Epithelial cell of proximal tubule (primary cell): ENCODE measurements around the gene PDSS2. TPM values are rescaled to one million over a fixed set of nuclear protein-coding genes. Genes with fewer than 3 reads are reported as not detected.
"Not testable (repeated sequence)": the region's sequence is repeated elsewhere in the genome, so short reads cannot be mapped to it uniquely, and the experiment has no call there.

Experiments
- DNase-seq: peaks from one replicate; pipeline ENCODE4 v3.0.0-alpha.2; 2011; ENCODE audit warnings: low read depth
- H3K4me3 ChIP-seq: 2 replicates; pipeline ENCODE4 v1.5.1; 2011; ENCODE audit warnings: low read depth, mild to moderate bottlenecking, low read length
- total RNA-seq: library from RNA; depleted of rRNA; stranded (reverse); fragments of >200 nt; gene quantifications from 2 replicates; pipeline ENCODE4 v1.2.3, GENCODE V29; 2015
- TF ChIP-seq, protein P1 (sequence below): conservative IDR thresholded peaks from 2 replicates; pipeline ENCODE4 v1.5.1; 2012; ENCODE audit warnings: low read depth, mild to moderate bottlenecking, low read length

Gene PDSS2
- total RNA-seq, 1 donor from 2014 or later: 7.4 TPM

DNA sequence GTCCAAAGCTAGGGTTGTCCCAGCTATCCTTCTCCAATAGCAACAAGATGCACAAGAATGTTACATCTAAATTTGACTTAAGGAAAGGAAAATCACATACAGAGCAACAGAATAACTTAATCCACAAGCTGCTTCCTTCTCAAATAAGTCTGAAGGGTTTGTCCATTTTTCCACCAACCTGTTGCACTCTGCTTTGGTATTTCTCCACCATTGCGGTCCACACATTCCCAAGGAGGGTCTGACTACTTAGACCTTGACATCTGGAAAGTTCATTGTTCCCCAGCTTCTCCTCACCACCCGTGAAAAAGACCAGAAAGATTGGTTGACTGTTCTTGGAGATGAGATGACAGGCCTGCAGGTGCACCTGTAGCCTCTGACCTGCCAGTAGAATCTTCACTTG is 72.5 kb downstream of the PDSS2 start:
- DNase-seq: no peak
- H3K4me3 ChIP-seq: no peak overlapping the region
- TF ChIP-seq, protein P1, sequence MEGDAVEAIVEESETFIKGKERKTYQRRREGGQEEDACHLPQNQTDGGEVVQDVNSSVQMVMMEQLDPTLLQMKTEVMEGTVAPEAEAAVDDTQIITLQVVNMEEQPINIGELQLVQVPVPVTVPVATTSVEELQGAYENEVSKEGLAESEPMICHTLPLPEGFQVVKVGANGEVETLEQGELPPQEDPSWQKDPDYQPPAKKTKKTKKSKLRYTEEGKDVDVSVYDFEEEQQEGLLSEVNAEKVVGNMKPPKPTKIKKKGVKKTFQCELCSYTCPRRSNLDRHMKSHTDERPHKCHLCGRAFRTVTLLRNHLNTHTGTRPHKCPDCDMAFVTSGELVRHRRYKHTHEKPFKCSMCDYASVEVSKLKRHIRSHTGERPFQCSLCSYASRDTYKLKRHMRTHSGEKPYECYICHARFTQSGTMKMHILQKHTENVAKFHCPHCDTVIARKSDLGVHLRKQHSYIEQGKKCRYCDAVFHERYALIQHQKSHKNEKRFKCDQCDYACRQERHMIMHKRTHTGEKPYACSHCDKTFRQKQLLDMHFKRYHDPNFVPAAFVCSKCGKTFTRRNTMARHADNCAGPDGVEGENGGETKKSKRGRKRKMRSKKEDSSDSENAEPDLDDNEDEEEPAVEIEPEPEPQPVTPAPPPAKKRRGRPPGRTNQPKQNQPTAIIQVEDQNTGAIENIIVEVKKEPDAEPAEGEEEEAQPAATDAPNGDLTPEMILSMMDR: no peak

DNA sequence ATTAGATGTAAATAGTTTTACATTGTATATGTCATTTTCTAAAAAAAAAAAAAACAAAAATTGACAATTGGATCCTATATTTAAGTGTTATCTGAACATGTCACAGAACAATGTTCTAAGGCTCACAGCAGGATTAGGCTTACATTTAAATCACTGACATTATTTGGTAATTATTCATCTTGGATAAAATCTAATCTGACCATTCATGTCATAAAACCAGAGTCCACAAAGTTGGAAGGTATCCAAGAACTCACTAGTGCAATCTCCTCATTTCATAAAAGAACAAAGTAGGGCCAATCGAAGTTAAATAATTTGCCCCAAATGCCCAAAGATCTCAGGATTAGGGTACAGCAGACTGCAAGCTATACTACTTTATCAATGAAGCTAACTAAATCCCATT is 73.0 kb downstream of the PDSS2 start:
- TF ChIP-seq, protein P1: no peak
- DNase-seq: no peak
- no peak overlapping the region for H3K4me3 ChIP-seq

DNA sequence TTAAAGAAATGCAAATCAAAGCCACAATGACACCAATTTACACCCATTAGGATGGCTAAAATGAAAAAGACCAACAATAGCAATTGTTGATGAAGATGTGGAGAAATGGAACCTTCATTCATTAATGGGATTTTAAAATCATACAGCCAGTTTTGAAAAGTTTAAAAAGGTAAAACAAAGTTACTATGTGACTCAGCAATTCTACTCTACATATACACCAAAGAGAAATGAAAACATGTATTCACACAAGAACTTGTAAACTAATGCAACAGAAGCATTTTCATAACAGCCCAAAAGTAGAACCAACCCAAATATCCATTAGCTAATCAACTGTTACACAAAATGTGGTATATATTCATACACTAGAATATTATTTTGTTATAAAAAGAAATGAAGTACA is 75.7 kb downstream of the PDSS2 start:
- TF ChIP-seq, protein P1: no peak
- H3K4me3 ChIP-seq: no peak overlapping the region
- DNase-seq: no peak

DNA sequence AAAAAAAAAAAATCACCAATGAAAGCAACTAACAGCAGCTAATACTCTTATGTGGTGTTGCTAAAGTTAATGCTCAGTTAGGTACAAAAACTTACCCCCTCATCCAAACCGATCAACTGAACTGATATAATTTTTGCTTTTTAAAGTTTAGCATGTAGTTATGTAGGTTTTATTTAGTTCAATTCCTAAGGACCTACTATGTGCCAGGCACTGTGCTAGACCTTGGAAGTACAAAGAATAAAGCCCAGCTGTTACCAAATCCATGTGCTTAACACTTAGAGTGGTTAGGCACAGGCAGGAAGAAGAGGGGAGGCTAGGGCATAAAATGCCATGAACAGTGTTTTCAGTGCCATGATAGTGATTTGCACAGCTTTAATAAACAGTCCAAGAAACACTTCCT is 85.1 kb downstream of the PDSS2 start:
- TF ChIP-seq, protein P1: no peak
- no peak overlapping the region for H3K4me3 ChIP-seq
- DNase-seq: no peak

DNA sequence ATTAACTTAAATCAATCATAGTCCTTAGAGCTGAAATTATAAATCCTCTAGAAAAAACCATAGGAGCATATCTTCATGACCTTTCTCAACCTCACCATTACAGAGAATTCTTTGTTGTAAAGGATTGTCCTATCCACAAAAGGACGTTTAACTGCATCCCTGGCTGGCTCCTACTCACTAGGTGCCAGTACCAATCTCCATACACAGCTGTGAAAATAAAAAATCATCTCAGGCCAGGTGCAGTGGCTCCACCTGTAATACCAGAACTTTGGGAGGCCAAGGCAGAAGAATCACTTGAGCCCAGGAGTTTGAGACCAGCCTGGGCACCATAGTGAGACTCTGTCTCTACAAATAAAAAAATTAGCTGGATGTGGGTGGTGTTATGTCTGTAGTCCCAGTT is 89.9 kb downstream of the PDSS2 start:
- TF ChIP-seq, protein P1: no peak
- no peak overlapping the region for H3K4me3 ChIP-seq
- no peak for DNase-seq

DNA sequence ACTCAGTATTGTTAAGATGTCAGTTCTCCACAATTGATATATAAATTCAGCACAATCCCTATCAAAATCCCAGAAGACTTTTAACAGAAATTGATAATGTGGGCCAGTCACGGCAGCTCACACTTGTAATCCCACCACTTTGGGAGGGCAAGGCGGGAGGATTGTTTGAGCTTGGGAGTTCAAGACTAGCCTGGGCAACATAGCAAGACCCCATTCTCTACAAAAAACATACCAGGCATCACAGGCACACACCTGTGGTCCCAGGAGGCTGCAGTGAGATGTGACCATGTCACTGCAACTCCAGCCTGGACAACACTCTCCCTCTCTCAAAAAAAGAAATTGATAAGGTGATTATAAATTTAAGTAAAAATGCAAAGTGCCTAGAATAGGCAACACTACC is 90.9 kb downstream of the PDSS2 start:
- TF ChIP-seq, protein P1: no peak
- no peak overlapping the region for H3K4me3 ChIP-seq
- no peak for DNase-seq

DNA sequence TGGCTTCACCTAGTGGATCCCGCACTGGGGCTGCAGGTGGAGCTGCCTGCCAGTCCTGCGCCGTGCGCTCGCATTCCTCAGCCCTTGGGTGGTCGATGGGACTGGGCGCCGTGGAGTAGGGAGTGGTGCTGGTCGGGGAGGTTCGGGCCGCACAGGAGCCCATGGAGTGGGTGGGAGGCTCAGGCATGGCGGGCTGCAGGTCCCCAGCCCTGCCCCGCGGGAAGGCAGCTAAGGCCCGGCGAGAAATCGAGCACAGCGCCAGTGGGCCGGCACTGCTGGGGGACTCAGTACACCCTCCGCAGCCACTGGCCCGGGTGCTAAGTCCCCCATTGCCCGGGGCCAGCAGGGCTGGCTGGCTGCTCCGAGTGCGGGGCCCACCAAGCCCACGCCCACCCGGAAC is 95.2 kb downstream of the PDSS2 start:
- H3K4me3 ChIP-seq, DNase-seq: not testable (repeated sequence)
